Glutamatergic neuron (in vitro differentiated cells): Measurements from ENCODE around the gene RNU6-1. TPM values are rescaled to one million over a fixed set of nuclear protein-coding genes. Genes with fewer than 3 reads are reported as not detected.

Experiments used
- DNase-seq: peaks from one replicate; pipeline ENCODE4 v3.0.0; 2022
- H3K27ac Mint-ChIP-seq: one replicate; pipeline ENCODE4 v1.8.0; 2020; ENCODE audit warnings: mild to moderate bottlenecking, mixed read lengths, inconsistent platforms; ENCODE audit not compliant: unreplicated experiment
- H3K27me3 Mint-ChIP-seq: one replicate; pipeline ENCODE4 v1.8.0; 2020; ENCODE audit warnings: mild to moderate bottlenecking, moderate library complexity, mixed read lengths, inconsistent platforms; ENCODE audit not compliant: unreplicated experiment
- H3K36me3 Mint-ChIP-seq: one replicate; pipeline ENCODE4 v1.8.0; 2020; ENCODE audit warnings: mild to moderate bottlenecking, mixed read lengths, inconsistent platforms; ENCODE audit not compliant: unreplicated experiment
- H3K4me1 Mint-ChIP-seq: one replicate; pipeline ENCODE4 v1.8.0; 2020; ENCODE audit warnings: mild to moderate bottlenecking, low read depth, mixed read lengths, inconsistent platforms; ENCODE audit not compliant: unreplicated experiment
- H3K4me3 Mint-ChIP-seq: one replicate; pipeline ENCODE4 v1.8.0; 2020; ENCODE audit warnings: mild to moderate bottlenecking, mixed read lengths, inconsistent platforms; ENCODE audit not compliant: unreplicated experiment
- H3K9me3 Mint-ChIP-seq: one replicate; pipeline ENCODE4 v1.8.0; 2020; ENCODE audit warnings: mild to moderate bottlenecking, moderate library complexity, mixed read lengths, inconsistent platforms; ENCODE audit not compliant: unreplicated experiment
- total RNA-seq: library from RNA; stranded (reverse); fragmentation: NEBNext Ultra II Directional; extraction: Animal tissue kit (Norgen Biotek cat#: 25700); gene quantifications from one replicate; pipeline ENCODE4 v1.2.1, GENCODE V29; 2021; ENCODE audit not compliant: unreplicated experiment
- TF ChIP-seq, protein P1 (sequence below): fragments of 200-600 bp; sonication (generic); IDR thresholded peaks from one replicate; pipeline ENCODE4 v1.5.0; 2021; ENCODE audit not compliant: partially characterized antibody, unreplicated experiment

The RNU6-1 gene
- total RNA-seq, 1 donor from 2014 or later: not detected

GRCh38 chr15:67865766-67866165 is 25.9 kb upstream of the RNU6-1 start:
- Mint-ChIP-seq H3K4me1 (no peaks in the 10 kb centered on the region), H3K27ac (no peak overlapping the region), H3K27me3 (peaks cover 2% of the 10 kb centered on the region)

DNA sequence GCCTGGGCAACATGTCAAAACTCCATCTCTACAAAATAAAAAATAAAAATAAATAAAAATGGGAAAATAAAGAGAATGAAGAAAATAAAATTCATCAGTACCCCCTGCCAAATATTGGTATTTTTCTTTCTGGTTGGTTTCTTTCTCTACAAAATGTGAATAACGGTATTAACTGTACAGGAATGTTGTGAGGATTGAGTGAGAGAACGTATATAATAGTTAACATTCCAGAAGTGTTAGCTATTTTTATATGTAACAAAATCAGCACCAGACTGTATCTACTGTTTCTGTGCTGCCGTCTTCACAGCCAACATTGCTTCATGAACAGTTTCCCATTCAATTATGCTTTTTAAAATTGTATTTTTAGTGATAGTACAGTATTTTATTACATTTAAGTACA is 25.5 kb upstream of the RNU6-1 start:
- H3K27ac Mint-ChIP-seq: no peak overlapping the region
- DNase-seq: no peak
- peaks cover 2% of the 10 kb centered on the region for H3K27me3 Mint-ChIP-seq
- TF ChIP-seq, protein P1, sequence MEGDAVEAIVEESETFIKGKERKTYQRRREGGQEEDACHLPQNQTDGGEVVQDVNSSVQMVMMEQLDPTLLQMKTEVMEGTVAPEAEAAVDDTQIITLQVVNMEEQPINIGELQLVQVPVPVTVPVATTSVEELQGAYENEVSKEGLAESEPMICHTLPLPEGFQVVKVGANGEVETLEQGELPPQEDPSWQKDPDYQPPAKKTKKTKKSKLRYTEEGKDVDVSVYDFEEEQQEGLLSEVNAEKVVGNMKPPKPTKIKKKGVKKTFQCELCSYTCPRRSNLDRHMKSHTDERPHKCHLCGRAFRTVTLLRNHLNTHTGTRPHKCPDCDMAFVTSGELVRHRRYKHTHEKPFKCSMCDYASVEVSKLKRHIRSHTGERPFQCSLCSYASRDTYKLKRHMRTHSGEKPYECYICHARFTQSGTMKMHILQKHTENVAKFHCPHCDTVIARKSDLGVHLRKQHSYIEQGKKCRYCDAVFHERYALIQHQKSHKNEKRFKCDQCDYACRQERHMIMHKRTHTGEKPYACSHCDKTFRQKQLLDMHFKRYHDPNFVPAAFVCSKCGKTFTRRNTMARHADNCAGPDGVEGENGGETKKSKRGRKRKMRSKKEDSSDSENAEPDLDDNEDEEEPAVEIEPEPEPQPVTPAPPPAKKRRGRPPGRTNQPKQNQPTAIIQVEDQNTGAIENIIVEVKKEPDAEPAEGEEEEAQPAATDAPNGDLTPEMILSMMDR: no peak
- peaks cover 10% of the 10 kb centered on the region for H3K36me3 Mint-ChIP-seq
- H3K4me3 Mint-ChIP-seq: no peak overlapping the region
- H3K9me3 Mint-ChIP-seq: peaks cover 7% of the 10 kb centered on the region
- peaks cover 2% of the 10 kb centered on the region for H3K4me1 Mint-ChIP-seq

More at GRCh38 chr15:67865766-67866165, 25.9 kb upstream of the RNU6-1 start:
- Mint-ChIP-seq H3K36me3 (peaks cover 10% of the 10 kb centered on the region), H3K9me3 (peaks cover 5% of the 10 kb centered on the region), H3K4me3 (no peak overlapping the region)
- DNase-seq: no peak
- TF ChIP-seq, protein P1: no peak

- H3K9me3 Mint-ChIP-seq: peaks cover 5% of the 10 kb centered on the region
- TF ChIP-seq, protein P1: peak; percentile 96
- peak overlapping the region; percentile 75 for H3K4me3 Mint-ChIP-seq
Measured at GRCh38 chr15:67863442-67863987, 23.7 kb upstream of the RNU6-1 start.

DNA sequence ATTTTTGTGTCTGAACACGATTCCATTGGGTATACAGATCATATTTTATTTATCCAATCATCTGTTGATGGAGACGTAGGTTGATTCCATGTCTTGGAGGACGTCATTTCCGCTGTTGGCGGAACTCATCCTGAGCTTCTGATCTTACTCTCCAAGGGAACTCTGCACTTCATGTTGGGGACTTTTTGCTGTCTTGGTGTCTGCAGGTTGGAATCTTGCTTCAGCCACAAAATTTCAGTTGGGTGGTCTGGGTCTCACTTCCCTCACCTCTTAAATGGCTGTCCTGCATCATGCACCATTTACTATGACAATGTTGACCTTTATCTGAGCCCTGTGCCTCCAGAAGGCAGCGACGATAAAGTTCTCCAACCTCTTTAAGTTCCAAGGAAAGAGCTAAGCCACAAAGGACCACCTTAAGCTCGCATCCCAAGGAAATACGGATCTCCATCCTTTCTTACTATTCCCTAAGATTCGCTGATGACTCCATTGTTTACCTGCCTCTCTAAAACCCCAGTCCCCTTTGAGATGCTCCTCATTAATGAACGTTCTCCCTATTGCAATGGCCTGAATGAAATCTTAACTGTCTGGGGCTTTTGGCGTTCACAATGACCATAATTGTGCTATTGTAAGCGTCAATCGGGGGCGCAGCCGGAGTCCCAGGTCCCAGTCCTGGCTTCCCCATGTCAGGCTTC is 23.1 kb upstream of the RNU6-1 start:
- TF ChIP-seq, protein P1: no peak
- Mint-ChIP-seq H3K4me3 (no peak overlapping the region), H3K36me3 (no peaks in the 10 kb centered on the region), H3K27ac (no peak overlapping the region), H3K4me1 (peaks cover 8% of the 10 kb centered on the region), H3K9me3 (peaks cover 5% of the 10 kb centered on the region), H3K27me3 (peaks cover 2% of the 10 kb centered on the region)
- no peak for DNase-seq

More at GRCh38 chr15:67863442-67863987, 23.7 kb upstream of the RNU6-1 start:
- peaks cover 2% of the 10 kb centered on the region for H3K27me3 Mint-ChIP-seq
- peak; percentile 84 for DNase-seq
- no peaks in the 10 kb centered on the region for H3K36me3 Mint-ChIP-seq
- H3K4me1 Mint-ChIP-seq: peaks cover 8% of the 10 kb centered on the region
- H3K27ac Mint-ChIP-seq: no peak overlapping the region

- Mint-ChIP-seq H3K4me1 (peaks cover 8% of the 10 kb centered on the region), H3K27me3 (peaks cover 2% of the 10 kb centered on the region), H3K4me3 (no peak overlapping the region), H3K27ac (no peak overlapping the region), H3K36me3 (no peaks in the 10 kb centered on the region), H3K9me3 (peaks cover 5% of the 10 kb centered on the region)
- TF ChIP-seq, protein P1: no peak
- DNase-seq: no peak
Measured at GRCh38 chr15:67861983-67862382, 22.1 kb upstream of the RNU6-1 start.
